Progenitor cell of endocrine pancreas (in vitro differentiated cells): ENCODE data around the gene KCNH4. TPM values are rescaled to one million over a fixed set of nuclear protein-coding genes. Genes with fewer than 3 reads are reported as not detected.
"Not testable (repeated sequence)": the region's sequence is repeated elsewhere in the genome, so short reads cannot be mapped to it uniquely, and the experiment has no call there.

Experiments
- DNase-seq: peaks from one replicate; pipeline ENCODE4 v3.0.0; 2021; ENCODE audit warnings: low spot score; ENCODE audit not compliant: unreplicated experiment
- H3K27ac Mint-ChIP-seq: 2 replicates; pipeline ENCODE4 v1.8.0; 2021; ENCODE audit warnings: mild to moderate bottlenecking, moderate library complexity, mixed read lengths
- H3K27me3 Mint-ChIP-seq: 2 replicates; pipeline ENCODE4 v1.8.0; 2021; ENCODE audit warnings: mixed read lengths
- H3K36me3 Mint-ChIP-seq: 2 replicates; pipeline ENCODE4 v1.8.0; 2022; ENCODE audit warnings: mixed read lengths; ENCODE audit not compliant: insufficient read depth
- H3K4me1 Mint-ChIP-seq: 2 replicates; pipeline ENCODE4 v1.8.0; 2021; ENCODE audit warnings: low read depth, mixed read lengths
- H3K4me3 Mint-ChIP-seq: 2 replicates; pipeline ENCODE4 v1.8.0; 2021; ENCODE audit warnings: low read depth, mild to moderate bottlenecking, moderate library complexity, mixed read lengths
- H3K9me3 Mint-ChIP-seq: 2 replicates; pipeline ENCODE4 v1.8.0; 2021; ENCODE audit warnings: low read depth, mixed read lengths
- CTCF ChIP-seq: fragments of 200-600 bp; sonication (generic); IDR thresholded peaks from one replicate; pipeline ENCODE4 v1.5.0; 2021; ENCODE audit warnings: antibody characterized with exemption, mild to moderate bottlenecking; ENCODE audit not compliant: unreplicated experiment
- total RNA-seq: library from RNA; stranded (reverse); gene quantifications from 2 replicates; pipeline ENCODE4 v1.2.1, GENCODE V29; 2021

The KCNH4 gene
- total RNA-seq, 1 donor from 2014 or later: not detected

DNA sequence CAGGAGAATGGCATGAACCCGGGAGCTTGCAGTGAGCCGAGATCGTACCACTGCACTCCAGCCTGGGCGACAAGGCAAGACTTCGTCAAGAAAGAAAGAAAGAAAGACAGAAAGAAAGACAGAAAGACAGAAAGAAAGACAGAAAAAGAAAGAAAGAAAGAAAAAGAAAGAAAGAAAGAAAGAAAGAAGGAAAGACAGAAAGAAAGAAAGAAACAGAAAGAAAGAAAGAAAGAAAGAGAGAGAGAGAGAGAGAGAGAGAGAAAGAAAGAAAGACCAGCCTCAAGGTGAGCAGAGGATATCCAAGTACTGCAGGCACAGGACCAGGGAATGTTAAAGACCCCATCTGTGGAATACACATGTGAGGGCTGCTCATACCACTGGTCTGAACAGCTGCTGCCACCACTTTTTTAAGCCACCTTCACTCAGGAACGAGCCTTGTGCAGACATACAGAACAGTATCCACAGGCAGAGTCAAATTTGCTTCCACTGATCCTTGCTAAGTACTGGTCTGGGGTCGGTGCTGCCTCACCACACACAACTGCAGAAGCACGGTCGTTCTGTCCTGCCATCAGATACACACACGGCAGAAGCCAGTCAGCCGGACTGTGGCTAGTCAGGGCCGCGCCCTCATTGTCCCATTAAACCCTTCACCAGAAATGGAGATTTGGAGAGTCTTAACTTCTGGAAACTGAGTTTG is 33.9 kb downstream of the KCNH4 start:
- H3K4me1 Mint-ChIP-seq: peaks cover 8% of the 10 kb centered on the region
- no peak overlapping the region for H3K4me3 Mint-ChIP-seq
- no peak for TF ChIP-seq CTCF
- DNase-seq: no peak
- H3K36me3 Mint-ChIP-seq: peaks cover 3% of the 10 kb centered on the region
- no peaks in the 10 kb centered on the region for H3K27me3 Mint-ChIP-seq
- H3K27ac Mint-ChIP-seq: peak overlapping the region; percentile 15
- no peaks in the 10 kb centered on the region for H3K9me3 Mint-ChIP-seq

DNA sequence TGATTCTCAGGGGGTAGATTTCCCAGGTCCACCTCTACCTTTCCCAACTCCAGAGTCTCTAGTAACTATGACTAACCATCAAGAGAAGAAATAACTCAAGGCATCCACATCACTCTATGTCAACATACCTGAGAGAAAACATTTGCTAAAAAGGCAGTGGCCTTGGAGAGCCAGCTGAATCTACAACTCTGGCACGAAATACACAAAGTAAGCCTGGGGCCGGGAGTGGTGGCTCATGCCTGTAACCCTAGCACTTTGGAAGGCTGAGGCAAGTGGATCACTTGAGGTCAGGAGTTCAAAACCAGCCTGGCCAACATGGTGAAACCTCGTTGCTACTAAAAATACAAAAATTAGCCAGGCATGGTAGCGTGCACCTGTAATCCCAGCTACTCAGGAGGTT is 37.8 kb downstream of the KCNH4 start:
- H3K27me3 Mint-ChIP-seq, H3K4me1 Mint-ChIP-seq, DNase-seq, H3K9me3 Mint-ChIP-seq, H3K4me3 Mint-ChIP-seq, H3K36me3 Mint-ChIP-seq: not testable (repeated sequence)
- H3K27ac Mint-ChIP-seq: peak overlapping the region; percentile 38

DNA sequence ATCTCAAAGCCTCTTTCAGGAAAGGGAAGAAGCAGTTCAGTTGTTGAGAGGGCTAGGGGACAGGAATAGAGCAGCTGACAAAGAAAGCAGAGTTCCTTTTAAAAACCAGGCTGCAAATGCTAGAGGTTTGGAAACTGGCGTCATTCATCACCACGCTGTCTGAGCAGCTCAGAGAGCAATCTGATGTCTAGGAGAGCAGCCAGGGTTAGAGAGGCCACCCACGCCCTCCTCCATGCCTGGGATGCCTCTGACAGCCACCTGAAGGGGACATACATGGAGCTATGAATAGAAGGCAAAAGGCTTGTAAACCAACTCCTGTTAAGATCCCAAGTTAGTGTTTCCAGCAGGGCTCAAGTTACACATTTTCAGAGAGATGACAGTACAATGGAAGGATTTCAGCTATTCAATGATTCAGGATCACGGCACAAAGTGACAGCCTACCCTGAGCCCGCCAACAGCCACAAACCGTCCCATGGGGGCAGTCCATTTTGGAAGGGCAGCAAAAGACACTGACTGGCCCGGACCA is 38.5 kb downstream of the KCNH4 start:
- Mint-ChIP-seq H3K36me3 (peaks cover 5% of the 10 kb centered on the region), H3K4me3 (no peak overlapping the region), H3K4me1 (peaks cover 4% of the 10 kb centered on the region), H3K27me3 (no peaks in the 10 kb centered on the region), H3K9me3 (no peaks in the 10 kb centered on the region), H3K27ac (peak overlapping the region; percentile 80)
- DNase-seq: no peak
- TF ChIP-seq CTCF: no peak

- no peak for DNase-seq
- no peak for TF ChIP-seq CTCF
- Mint-ChIP-seq H3K4me3 (no peak overlapping the region), H3K27ac (no peak overlapping the region), H3K9me3 (no peaks in the 10 kb centered on the region), H3K27me3 (no peaks in the 10 kb centered on the region), H3K4me1 (peaks cover 3% of the 10 kb centered on the region), H3K36me3 (peaks cover 5% of the 10 kb centered on the region)
These were observed 39.6 kb downstream of the KCNH4 start for GRCh38 chr17:42141382-42141781.

GRCh38 chr17:42140690-42141089 is 40.3 kb downstream of the KCNH4 start:
- not testable (repeated sequence) for H3K36me3 Mint-ChIP-seq, H3K27me3 Mint-ChIP-seq, H3K4me1 Mint-ChIP-seq, DNase-seq, H3K9me3 Mint-ChIP-seq, H3K27ac Mint-ChIP-seq, H3K4me3 Mint-ChIP-seq

GRCh38 chr17:42138749-42139492 is 42.0 kb downstream of the KCNH4 start:
- Mint-ChIP-seq H3K4me3 (no peak overlapping the region), H3K36me3 (peaks cover 3% of the 10 kb centered on the region), H3K9me3 (no peaks in the 10 kb centered on the region), H3K27ac (no peak overlapping the region), H3K4me1 (peaks cover 17% of the 10 kb centered on the region), H3K27me3 (no peaks in the 10 kb centered on the region)
- DNase-seq: no peak
- no peak for TF ChIP-seq CTCF
